Measurements from ENCODE around the gene OXER1. TPM values are rescaled to one million over a fixed set of nuclear protein-coding genes. Genes with fewer than 3 reads are reported as not detected.

Gene OXER1
- total RNA-seq, 1 experiment from 2014 or later, result 0.10 TPM

DNA sequence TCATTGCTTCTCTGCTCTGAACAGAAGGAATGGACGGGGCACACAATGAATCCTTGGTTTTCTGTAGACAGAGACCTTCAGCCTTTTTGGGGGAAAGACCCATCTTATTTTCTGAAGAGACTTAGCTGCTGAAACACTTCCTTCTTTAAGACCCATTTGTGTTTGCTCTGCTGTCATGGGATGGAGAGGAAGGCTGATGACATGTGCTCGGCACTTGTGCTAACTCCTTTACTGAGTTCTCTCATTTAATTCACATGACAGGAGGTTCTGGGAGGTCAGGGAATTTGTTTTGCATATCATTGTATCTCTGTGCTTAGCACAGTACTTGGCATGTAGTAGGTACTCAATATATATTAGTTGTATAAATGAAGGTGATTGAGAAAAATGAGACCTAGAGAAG is 39.0 kb downstream of the OXER1 start:
- no TSS peak for BruUV-seq (replicated peaks)
- H3K4me1 ChIP-seq (ENCODE audit: control insufficient read depth, insufficient read depth, low read length), result no peaks in the 10 kb centered on the region
- no peak overlapping the region for H3K27ac ChIP-seq (ENCODE audit: low read length)
- H3K36me3 ChIP-seq (ENCODE audit: control insufficient read depth, insufficient read depth, low read length), result no peaks in the 10 kb centered on the region
- intact Hi-C loops (cut with micrococcal nuclease; ENCODE audit: unreplicated experiment), result no loop called here
- DNase-seq (ENCODE audit: low read depth, low spot score) (no peak), ATAC-seq (no peak)
- ChIA-PET POLR2A (no interaction called here), CTCF (no interaction called here)
- TF ChIP-seq, protein P1, sequence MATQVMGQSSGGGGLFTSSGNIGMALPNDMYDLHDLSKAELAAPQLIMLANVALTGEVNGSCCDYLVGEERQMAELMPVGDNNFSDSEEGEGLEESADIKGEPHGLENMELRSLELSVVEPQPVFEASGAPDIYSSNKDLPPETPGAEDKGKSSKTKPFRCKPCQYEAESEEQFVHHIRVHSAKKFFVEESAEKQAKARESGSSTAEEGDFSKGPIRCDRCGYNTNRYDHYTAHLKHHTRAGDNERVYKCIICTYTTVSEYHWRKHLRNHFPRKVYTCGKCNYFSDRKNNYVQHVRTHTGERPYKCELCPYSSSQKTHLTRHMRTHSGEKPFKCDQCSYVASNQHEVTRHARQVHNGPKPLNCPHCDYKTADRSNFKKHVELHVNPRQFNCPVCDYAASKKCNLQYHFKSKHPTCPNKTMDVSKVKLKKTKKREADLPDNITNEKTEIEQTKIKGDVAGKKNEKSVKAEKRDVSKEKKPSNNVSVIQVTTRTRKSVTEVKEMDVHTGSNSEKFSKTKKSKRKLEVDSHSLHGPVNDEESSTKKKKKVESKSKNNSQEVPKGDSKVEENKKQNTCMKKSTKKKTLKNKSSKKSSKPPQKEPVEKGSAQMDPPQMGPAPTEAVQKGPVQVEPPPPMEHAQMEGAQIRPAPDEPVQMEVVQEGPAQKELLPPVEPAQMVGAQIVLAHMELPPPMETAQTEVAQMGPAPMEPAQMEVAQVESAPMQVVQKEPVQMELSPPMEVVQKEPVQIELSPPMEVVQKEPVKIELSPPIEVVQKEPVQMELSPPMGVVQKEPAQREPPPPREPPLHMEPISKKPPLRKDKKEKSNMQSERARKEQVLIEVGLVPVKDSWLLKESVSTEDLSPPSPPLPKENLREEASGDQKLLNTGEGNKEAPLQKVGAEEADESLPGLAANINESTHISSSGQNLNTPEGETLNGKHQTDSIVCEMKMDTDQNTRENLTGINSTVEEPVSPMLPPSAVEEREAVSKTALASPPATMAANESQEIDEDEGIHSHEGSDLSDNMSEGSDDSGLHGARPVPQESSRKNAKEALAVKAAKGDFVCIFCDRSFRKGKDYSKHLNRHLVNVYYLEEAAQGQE (IDR thresholded peaks at IDR 0.05; ENCODE audit: insufficient read depth in 1 of 2, low read depth in 2 of 2, low read length in 1 of 2), result no peak
- TF ChIP-seq, protein P2, sequence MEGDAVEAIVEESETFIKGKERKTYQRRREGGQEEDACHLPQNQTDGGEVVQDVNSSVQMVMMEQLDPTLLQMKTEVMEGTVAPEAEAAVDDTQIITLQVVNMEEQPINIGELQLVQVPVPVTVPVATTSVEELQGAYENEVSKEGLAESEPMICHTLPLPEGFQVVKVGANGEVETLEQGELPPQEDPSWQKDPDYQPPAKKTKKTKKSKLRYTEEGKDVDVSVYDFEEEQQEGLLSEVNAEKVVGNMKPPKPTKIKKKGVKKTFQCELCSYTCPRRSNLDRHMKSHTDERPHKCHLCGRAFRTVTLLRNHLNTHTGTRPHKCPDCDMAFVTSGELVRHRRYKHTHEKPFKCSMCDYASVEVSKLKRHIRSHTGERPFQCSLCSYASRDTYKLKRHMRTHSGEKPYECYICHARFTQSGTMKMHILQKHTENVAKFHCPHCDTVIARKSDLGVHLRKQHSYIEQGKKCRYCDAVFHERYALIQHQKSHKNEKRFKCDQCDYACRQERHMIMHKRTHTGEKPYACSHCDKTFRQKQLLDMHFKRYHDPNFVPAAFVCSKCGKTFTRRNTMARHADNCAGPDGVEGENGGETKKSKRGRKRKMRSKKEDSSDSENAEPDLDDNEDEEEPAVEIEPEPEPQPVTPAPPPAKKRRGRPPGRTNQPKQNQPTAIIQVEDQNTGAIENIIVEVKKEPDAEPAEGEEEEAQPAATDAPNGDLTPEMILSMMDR (IDR thresholded peaks at IDR 0.05), result no peak
- TF ChIP-seq SIN3A (IDR thresholded peaks at IDR 0.05; ENCODE audit: borderline replicate concordance, insufficient read depth, low read depth, low read length), result no peak
- no peak for TF ChIP-seq POLR2AphosphoS5 (IDR thresholded peaks at IDR 0.05; ENCODE audit: low read depth, low read length)
- TF ChIP-seq TCF7L2 (IDR thresholded peaks at IDR 0.05; ENCODE audit: low read depth, low read length), result no peak
- H3K4me3 ChIP-seq (ENCODE audit: low read depth in 2 of 2, low read length in 2 of 2), result no peak overlapping the region
- in situ Hi-C loops (cut with HindIII; ENCODE audit: low pct_unique_long_range_greater_than_20kb, low sequenced_read_pairs), result no loop called here
- H3K9me3 ChIP-seq (ENCODE audit: control insufficient read depth, insufficient read depth, low read depth, low read length), result no peaks in the 10 kb centered on the region
- no peaks in the 10 kb centered on the region for H3K27me3 ChIP-seq (ENCODE audit: control insufficient read depth, insufficient read depth, low read length)

DNA sequence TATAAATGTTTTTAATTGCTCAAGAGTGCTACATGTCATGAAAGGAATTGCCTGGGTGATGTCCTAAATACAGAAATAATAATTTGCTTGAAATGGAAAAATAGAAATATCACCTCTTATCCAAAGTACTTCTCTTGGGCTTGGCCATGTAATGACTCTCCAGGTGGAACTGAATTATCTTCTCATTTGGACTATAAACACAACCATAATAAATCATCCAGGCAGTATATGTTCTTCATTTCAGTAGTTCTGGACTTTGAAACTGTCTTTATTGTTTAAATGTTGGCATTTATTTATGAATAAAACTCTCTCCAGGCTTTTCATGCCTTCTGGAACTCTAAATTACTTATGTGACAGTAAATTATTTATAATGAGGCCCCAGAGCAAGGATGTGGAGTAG is 40.5 kb downstream of the OXER1 start:
- ChIA-PET CTCF (no interaction called here), POLR2A (no interaction called here)
- in situ Hi-C loops (cut with HindIII; ENCODE audit: low pct_unique_long_range_greater_than_20kb, low sequenced_read_pairs) (no loop called here), intact Hi-C loops (cut with micrococcal nuclease; ENCODE audit: unreplicated experiment) (no loop called here)
- TF ChIP-seq SIN3A (IDR thresholded peaks at IDR 0.05; ENCODE audit: borderline replicate concordance, insufficient read depth, low read depth, low read length) (no peak), POLR2AphosphoS5 (IDR thresholded peaks at IDR 0.05; ENCODE audit: low read depth, low read length) (no peak), TCF7L2 (IDR thresholded peaks at IDR 0.05; ENCODE audit: low read depth, low read length) (no peak)
- TF ChIP-seq, protein P1 (IDR thresholded peaks at IDR 0.05; ENCODE audit: insufficient read depth in 1 of 2, low read depth in 2 of 2, low read length in 1 of 2), result no peak
- TF ChIP-seq, protein P2 (IDR thresholded peaks at IDR 0.05), result no peak
- no peak for DNase-seq (ENCODE audit: low read depth, low spot score)
- no peak overlapping the region for H3K27ac ChIP-seq (ENCODE audit: low read length)
- no peaks in the 10 kb centered on the region for H3K4me1 ChIP-seq (ENCODE audit: control insufficient read depth, insufficient read depth, low read length)
- H3K9me3 ChIP-seq (ENCODE audit: control insufficient read depth, insufficient read depth, low read depth, low read length), result no peaks in the 10 kb centered on the region
- H3K4me3 ChIP-seq (ENCODE audit: low read depth in 2 of 2, low read length in 2 of 2), result no peak overlapping the region
- no peak for ATAC-seq
- no peaks in the 10 kb centered on the region for H3K36me3 ChIP-seq (ENCODE audit: control insufficient read depth, insufficient read depth, low read length)
- BruUV-seq (replicated peaks), result no TSS peak
- H3K27me3 ChIP-seq (ENCODE audit: control insufficient read depth, insufficient read depth, low read length), result no peaks in the 10 kb centered on the region

All from Panc1 (cell line).